Adipocyte (in vitro differentiated cells): Measurements from ENCODE around the gene EVL.
A peak's percentile ranks its signal among the peaks of the same experiment; 100 is the strongest.
"Not testable (repeated sequence)": the region's sequence is repeated elsewhere in the genome, so short reads cannot be mapped to it uniquely, and the experiment has no call there.

Source experiments
- DNase-seq: peaks from one replicate; pipeline ENCODE4 v3.0.0-alpha.2; 2015; ENCODE audit warnings: low read depth
- H3K27me3 ChIP-seq: replicated peaks from 2 replicates; pipeline ENCODE4 v1.7.0; 2013; ENCODE audit warnings: mild to moderate bottlenecking, low read length, moderate library complexity; ENCODE audit not compliant: control insufficient read depth, insufficient read depth
- H3K36me3 ChIP-seq: 2 replicates; pipeline ENCODE4 v1.7.0; 2013; ENCODE audit warnings: low read length, mild to moderate bottlenecking, moderate library complexity; ENCODE audit not compliant: control insufficient read depth, insufficient read depth, severe bottlenecking
- H3K4me1 ChIP-seq: 2 replicates; pipeline ENCODE4 v1.7.0; 2013; ENCODE audit warnings: mild to moderate bottlenecking, low read length, moderate library complexity; ENCODE audit not compliant: control insufficient read depth, insufficient read depth
- H3K4me3 ChIP-seq: 2 replicates; pipeline ENCODE4 v1.7.0; 2013; ENCODE audit warnings: mild to moderate bottlenecking, low read length, moderate library complexity
- H3K9ac ChIP-seq: 2 replicates; pipeline ENCODE4 v1.7.0; 2013; ENCODE audit warnings: mild to moderate bottlenecking, low read length, moderate library complexity
- H3K9me3 ChIP-seq: 2 replicates; pipeline ENCODE4 v1.7.0; 2013; ENCODE audit warnings: mild to moderate bottlenecking, low read length, moderate library complexity; ENCODE audit not compliant: control insufficient read depth

The EVL gene

DNA sequence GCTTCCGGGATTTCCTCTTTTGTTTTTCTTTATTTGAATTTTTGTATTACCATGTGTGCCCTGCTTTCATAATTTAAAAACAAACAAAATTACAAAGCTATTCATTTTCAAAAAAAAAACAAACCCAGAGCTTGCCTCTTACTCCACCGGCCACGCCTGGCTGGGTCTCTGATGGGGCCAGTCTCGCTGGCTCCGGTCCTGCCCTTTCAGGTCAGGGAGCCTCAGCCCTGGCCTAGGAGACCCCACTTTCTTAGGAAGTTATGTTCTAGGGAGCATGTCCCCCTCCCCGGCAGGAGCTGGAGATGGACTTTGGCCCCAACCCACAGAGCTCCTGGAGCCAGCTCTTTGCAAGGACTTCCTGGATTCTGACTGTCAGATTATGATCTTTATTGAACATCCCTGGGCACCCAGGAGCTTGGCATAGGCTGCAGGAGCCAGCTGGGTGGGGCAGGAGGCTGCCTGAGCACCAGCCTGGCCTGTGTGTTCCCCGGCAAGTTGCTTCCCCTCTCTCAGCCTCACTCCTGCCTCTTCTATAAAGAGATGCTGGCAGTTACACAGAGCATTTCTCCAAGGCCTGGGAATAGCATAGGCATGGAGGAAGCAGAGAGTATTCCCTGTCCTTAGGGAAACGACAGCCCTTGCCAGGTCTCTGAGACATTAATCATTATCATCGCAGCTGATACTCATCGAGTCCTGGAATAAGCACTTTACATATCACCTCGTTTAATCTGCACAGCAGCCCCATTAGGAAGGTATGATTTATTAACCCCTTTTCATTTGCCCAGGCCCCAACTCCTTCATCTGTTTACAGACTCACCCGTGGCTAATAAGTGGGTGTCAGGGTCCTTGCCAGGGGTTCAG lies 90.8 kb downstream of the EVL start:
- peak; percentile 34 for DNase-seq
- H3K4me1 ChIP-seq: peaks cover 8% of the 10 kb centered on the region
- H3K36me3 ChIP-seq: no peaks in the 10 kb centered on the region
- H3K4me3 ChIP-seq: no peak overlapping the region
- H3K9ac ChIP-seq: no peak overlapping the region
- peaks cover 13% of the 10 kb centered on the region for H3K27me3 ChIP-seq
- peaks cover 15% of the 10 kb centered on the region for H3K9me3 ChIP-seq

DNA sequence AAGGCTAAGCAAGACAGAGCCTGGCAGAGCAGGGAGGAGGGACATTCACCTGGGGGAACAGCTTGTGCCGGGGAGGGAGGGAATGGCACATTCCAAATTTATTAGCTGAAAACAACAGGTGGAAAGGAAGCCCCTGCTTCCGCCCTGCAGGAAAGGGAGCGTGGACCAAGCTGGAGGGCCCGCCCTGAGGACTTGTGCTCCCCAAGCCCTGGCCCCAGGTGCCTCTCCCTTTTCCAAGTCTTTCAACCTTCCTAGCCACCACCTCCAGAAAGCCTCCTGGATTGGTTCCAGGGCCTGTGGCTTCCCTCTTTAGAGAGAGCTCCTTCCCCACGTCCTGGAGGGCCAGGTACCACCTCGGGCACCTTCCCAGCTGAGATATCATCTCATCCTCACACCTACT lies 91.6 kb downstream of the EVL start:
- Histone ChIP-seq H3K9me3 (peaks cover 15% of the 10 kb centered on the region), H3K4me3 (no peak overlapping the region), H3K27me3 (peaks cover 18% of the 10 kb centered on the region), H3K9ac (no peak overlapping the region), H3K36me3 (no peaks in the 10 kb centered on the region), H3K4me1 (peaks cover 8% of the 10 kb centered on the region)
- DNase-seq: no peak

DNA sequence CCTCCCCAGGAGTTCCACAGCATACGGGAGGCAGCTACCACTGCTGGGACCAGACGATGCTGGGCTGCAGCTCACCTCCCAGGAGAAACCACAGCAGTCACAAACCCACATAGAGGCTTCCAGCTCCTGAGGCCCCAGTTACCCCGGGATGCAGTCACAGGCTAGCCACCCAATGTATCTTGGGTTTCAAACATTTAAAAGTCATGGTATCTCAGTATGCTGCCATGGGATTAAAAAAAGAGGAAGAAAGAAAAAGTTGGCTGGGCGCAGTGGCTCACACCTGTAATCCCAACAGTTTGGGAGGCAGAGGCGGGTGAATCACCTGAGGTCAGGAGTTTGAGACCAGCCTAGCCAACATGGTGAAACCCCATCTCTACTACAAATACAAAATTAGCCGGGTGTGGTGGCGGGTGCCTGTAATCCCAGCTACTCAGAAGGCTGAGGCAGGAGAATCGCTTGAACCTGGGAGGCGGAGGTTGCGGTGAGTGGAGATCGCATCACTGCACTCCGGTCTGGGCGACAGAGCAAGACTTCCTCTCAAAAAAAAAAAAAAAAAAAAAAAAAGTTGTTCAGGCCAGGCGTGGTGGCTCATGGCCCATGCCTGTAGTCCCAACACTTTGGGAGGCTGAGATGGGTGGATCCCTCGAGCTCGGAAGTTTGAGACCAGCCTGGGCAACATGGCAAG lies 92.5 kb downstream of the EVL start:
- not testable (repeated sequence) for H3K4me1 ChIP-seq, H3K36me3 ChIP-seq, H3K4me3 ChIP-seq, DNase-seq, H3K9ac ChIP-seq
- H3K27me3 ChIP-seq: peaks cover 18% of the 10 kb centered on the region
- peaks cover 15% of the 10 kb centered on the region for H3K9me3 ChIP-seq

DNA sequence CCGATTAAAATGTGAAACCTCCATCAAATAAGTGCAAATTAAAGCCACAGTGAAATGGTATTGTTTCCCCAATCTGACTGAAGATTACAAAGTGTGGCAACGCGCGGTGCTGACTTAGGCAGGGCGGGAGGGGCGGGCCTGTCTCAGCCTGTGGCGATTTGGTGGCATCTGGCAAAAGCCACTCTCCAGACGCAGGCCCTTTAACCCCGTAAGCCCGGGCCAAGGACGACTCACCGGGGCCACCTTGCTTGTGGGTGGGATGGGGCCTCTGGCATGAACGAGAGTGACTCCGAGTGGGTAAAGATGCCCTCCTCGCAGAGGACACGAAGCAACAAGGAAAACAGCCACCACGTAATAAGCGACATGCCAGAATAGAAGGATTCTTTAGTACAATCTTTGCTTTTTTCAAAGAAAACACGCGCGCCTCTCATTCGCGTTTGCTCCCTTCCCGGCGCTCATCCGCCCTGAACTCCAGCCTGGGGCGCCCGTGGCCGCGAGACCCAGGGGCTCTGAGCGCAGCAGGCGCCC lies 93.4 kb downstream of the EVL start:
- Histone ChIP-seq H3K4me1 (peaks cover 8% of the 10 kb centered on the region), H3K9me3 (peaks cover 15% of the 10 kb centered on the region), H3K4me3 (peak overlapping the region; percentile 56), H3K36me3 (no peaks in the 10 kb centered on the region), H3K9ac (no peak overlapping the region), H3K27me3 (peaks cover 18% of the 10 kb centered on the region)
- no peak for DNase-seq

DNA sequence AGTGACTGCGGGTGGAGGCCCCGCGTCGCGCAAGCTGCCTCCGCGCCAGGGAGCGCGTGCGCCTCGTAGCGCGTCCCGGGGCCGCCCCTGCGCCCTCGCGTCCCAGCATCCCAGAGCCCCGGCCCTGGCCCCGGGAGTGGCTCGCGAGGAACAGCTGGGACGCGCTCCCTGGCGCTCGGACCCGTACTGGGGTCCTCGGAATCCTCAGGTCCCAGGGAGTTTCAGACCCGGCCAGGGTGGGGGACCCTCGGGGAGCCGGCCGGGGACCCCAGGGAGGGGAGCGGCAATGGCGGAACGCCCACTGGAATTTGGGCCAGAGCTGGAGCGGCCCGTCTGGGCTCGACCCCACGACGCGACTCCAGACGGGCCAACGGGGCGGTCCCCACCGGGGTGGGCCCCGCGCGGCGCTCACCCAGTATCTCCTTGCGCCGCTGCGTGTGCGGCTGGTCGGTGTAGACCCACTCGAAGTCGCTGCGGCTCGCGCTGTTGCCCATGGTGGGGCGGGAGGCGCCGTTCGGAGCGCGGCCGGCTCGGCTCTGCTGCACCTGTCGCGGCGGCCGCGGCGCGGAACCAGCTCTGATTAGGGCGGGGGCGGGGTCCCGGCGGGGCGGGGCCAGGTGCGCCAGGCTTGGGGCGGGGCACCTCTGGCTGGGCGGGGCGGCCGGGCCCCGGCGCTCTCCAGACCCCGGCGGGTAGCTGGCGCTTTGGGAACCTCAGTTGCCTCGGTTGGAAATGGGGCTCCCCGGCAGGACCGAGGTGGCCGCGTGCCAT lies 94.1 kb downstream of the EVL start, which contains the start of gene DEGS2:
TSS of gene DEGS2 (minus strand) at position 552 of the 771 bp plus-strand sequence. CDS start at position 494, 58 bp downstream.
- H3K9me3 ChIP-seq: peaks cover 14% of the 10 kb centered on the region
- DNase-seq: peak; percentile 36
- H3K36me3 ChIP-seq: no peaks in the 10 kb centered on the region
- H3K4me3 ChIP-seq: peak within 1 kb of the TSS; percentile 56
- H3K27me3 ChIP-seq: peaks cover 18% of the 10 kb centered on the region
- H3K4me1 ChIP-seq: peaks cover 8% of the 10 kb centered on the region
- H3K9ac ChIP-seq: no peak within 1 kb of the TSS

DNA sequence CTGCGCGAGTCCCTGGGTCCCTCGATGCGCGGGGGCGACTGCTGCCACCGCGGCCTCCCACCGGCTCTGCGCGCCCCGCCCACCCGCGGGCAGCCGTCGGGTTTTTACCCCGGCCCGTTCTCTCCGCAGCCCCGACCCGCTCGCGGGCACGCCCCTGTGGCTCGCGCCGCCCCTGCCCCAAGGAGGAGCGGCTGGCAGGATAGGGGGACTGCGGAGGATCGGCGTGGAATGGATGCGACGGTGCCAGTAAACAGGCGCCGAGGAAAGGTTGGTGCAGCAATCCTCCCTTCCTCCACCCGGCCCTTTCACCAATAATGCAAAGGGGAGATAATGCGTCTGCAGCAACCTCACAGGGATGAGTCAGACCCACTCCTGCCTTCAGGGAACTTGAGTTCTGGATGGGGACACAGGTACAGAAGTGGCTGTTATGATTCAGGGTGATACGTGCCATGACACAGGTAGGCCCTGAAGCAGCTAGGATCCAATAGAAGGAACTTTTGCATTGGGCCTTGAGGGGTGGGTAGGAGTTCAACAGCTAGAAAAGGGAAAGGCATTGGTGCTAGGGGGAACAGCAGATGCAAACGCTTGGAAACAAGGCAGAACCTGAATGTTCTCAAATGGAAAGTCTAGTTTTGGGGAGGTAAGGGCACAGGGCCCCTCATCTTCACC lies 94.8 kb downstream of the EVL start:
- H3K27me3 ChIP-seq: peaks cover 18% of the 10 kb centered on the region
- no peaks in the 10 kb centered on the region for H3K36me3 ChIP-seq
- peaks cover 7% of the 10 kb centered on the region for H3K9me3 ChIP-seq
- H3K9ac ChIP-seq: no peak overlapping the region
- no peak overlapping the region for H3K4me3 ChIP-seq
- no peak for DNase-seq
- H3K4me1 ChIP-seq: peaks cover 8% of the 10 kb centered on the region

DNA sequence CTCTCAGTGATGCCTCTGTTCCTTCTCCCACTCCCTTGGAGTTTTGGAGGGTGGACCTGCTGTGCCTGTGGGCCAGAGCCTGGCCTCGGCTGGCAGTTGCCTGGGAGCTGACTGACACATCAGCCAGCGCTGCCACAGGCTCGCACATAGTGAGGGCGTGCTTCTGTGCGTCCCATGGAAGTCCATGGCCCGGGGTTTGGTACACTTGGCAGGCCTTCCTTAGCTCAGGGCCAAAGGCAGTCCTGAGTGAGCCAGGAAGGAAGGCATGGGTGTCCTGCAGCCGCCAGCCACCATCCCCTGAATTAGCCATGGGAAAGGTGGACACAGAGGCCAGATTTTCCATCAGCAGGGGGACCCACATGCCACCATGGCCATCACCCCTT lies 95.3 kb downstream of the EVL start:
- peaks cover 18% of the 10 kb centered on the region for H3K27me3 ChIP-seq
- no peak for DNase-seq
- no peaks in the 10 kb centered on the region for H3K36me3 ChIP-seq
- H3K9ac ChIP-seq: no peak overlapping the region
- peaks cover 8% of the 10 kb centered on the region for H3K4me1 ChIP-seq
- no peak overlapping the region for H3K4me3 ChIP-seq
- peaks cover 5% of the 10 kb centered on the region for H3K9me3 ChIP-seq

DNA sequence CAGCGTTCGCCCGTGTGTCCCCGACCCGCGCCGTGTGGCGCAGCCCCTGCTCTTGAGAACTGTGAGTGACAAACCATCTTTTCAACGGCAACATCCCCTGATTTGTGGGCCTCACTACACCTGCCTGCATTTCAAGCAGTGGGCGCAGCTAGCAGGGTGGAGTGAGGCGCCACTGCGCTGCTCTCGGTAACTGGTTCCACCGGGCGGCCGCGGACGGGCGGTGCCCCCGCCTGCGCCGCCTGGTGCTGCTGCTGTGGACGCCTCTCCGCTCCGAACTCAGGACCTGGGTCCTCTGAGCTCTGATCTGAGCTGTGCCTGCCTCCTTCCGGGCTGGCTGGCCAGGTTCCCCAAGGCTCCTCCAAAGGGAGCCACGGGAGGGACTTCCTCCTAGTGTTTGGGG lies 100.2 kb downstream of the EVL start:
- Histone ChIP-seq H3K36me3 (no peaks in the 10 kb centered on the region), H3K4me3 (no peak overlapping the region), H3K9ac (no peak overlapping the region), H3K9me3 (peaks cover 2% of the 10 kb centered on the region), H3K4me1 (peaks cover 4% of the 10 kb centered on the region), H3K27me3 (peaks cover 14% of the 10 kb centered on the region)
- peak; percentile 29 for DNase-seq

DNA sequence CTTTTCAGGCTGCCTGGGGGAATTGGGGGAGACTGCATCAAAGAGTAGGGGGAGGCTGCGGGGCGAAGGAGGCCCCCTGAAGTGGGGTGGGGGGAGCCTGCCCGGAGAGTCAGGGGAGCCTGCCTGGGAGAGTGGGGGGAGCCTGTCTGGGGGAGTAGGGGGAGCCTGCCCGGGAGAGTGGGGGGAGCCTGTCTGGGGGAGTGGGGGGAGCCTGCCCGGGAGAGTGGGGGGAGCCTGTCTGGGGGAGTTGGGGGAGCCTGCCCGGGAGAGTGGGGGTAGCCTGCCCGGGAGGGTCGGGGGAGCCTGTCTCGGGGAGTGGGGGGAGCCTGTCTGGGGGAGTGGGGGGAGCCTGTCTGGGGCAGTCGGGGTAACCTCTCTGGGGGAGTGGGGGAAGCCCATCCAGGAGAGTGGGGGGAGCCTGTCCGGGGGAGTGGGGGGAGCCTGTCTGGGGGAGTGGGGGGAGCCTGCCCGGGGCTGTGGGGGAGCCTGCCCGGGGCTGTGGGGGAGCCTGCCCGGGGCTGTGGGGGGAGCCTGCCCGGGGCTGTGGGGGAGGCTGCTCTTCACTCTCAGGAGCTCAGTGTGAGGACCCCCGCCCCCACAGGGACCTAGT lies 100.7 kb downstream of the EVL start:
- no peak overlapping the region for H3K4me3 ChIP-seq
- no peaks in the 10 kb centered on the region for H3K9me3 ChIP-seq
- peaks cover 4% of the 10 kb centered on the region for H3K4me1 ChIP-seq
- H3K27me3 ChIP-seq: peaks cover 8% of the 10 kb centered on the region
- no peak for DNase-seq
- no peaks in the 10 kb centered on the region for H3K36me3 ChIP-seq
- no peak overlapping the region for H3K9ac ChIP-seq

DNA sequence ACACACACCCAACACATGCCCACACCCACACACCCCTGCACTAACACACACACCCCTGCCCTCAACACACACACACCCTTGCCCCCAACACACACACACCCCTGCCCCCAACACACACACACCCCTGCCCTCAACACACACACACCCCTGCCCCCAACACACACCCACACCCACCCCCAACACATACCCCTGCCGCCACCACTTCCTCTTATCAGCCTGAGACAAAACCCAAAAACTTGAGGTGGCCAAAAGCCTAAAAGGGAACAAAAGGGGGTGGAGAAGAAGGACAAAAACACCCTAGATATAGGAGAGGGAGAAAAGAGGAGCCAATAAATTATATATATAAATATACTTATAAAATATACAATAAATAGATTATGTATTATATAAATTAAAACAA lies 103.3 kb downstream of the EVL start:
- Histone ChIP-seq H3K4me1 (peaks cover 4% of the 10 kb centered on the region), H3K36me3 (no peaks in the 10 kb centered on the region), H3K9me3 (no peaks in the 10 kb centered on the region), H3K4me3 (no peak overlapping the region), H3K9ac (no peak overlapping the region), H3K27me3 (peaks cover 14% of the 10 kb centered on the region)
- DNase-seq: no peak
